HCT116 (cell line): ENCODE results near the gene SEMA5A. TPM values are rescaled to one million over a fixed set of nuclear protein-coding genes. Genes with fewer than 3 reads are reported as not detected.

ENCODE experiments used
- ATAC-seq: fragments of 200-7000 bp; cut with Tn5 transposase; 2 replicates; pipeline ENCODE4 v1.9.1; 2020; ENCODE audit warnings: mild to moderate bottlenecking, moderate library complexity
- BruUV-seq: library from RNA; stranded (reverse); fragments of 400-500 nt; replicated peaks from 2 replicates; lab custom pipeline; 2021; lab: Mats Ljungman, UMichigan
- CTCF ChIA-PET: fragments of 300-600 bp; sonication (Branson Sonifier 250); formaldehyde crosslinking; loops from one replicate; lab custom pipeline; 2021; ENCODE audit warnings: antibody characterized with exemption; lab: Charles Lee
- POLR2A ChIA-PET: fragments of 300-600, 350-600 bp; sonication (Branson Sonifier 250); formaldehyde crosslinking; loops from one replicate; lab custom pipeline; 2021; ENCODE audit warnings: antibody characterized with exemption; lab: Charles Lee
- RAD21 ChIA-PET, 2 experiments: fragments of 300-600 bp; sonication (Branson Sonifier 250); formaldehyde crosslinking; loops; one replicate each; lab custom pipeline; 2023; ENCODE audit warnings: low total read pairs in 2 of 2; ENCODE audit not compliant: uncharacterized antibody in 2 of 2, unreplicated experiment in 2 of 2, low non-redundant PET in 1 of 2; lab: Charles Lee
- DNase-seq: peaks from one replicate; pipeline ENCODE4 v3.0.0-alpha.2; 2010; ENCODE audit warnings: low read depth, low spot score
- H2AFZ ChIP-seq: fragments of 200-600 bp; shearing (Covaris generic), sonication (generic); 2 replicates; pipeline ENCODE4 v1.6.1; 2017; ENCODE audit warnings: low read depth, mixed run types, mixed read lengths, antibody characterized with exemption, low read length; ENCODE audit not compliant: poor library complexity, severe bottlenecking
- H3K27ac ChIP-seq: 2 replicates; pipeline ENCODE4 v1.5.1; 2012; ENCODE audit warnings: low read depth, low read length
- H3K27me3 ChIP-seq: fragments of 200-600 bp; sonication (generic); 2 replicates; pipeline ENCODE4 v1.6.1; 2016; ENCODE audit warnings: mixed run types, low read length, mixed read lengths; ENCODE audit not compliant: insufficient read depth
- H3K36me3 ChIP-seq, 2 experiments: fragments of 200-500 bp in 1 of 2; fragments of 200-600 bp in 1 of 2; sonication (Bioruptor generic) in 1 of 2; sonication (generic) in 1 of 2; 2 replicates each; pipeline versions ENCODE4 v1.5.1 to v1.6.1; 2014 to 2016; ENCODE audit warnings: low read length in 2 of 2, inconsistent platforms in 1 of 2, mixed read lengths in 1 of 2, mixed run types in 1 of 2; ENCODE audit not compliant: insufficient read depth in 2 of 2, control insufficient read depth in 1 of 2
- H3K4me1 ChIP-seq, 2 experiments: fragments of 200-600 bp in 1 of 2; sonication (generic) in 1 of 2; 2 replicates each; pipeline versions ENCODE4 v1.5.1 to v1.6.1; 2012 to 2017; ENCODE audit warnings: low read length in 2 of 2, inconsistent platforms in 1 of 2, mild to moderate bottlenecking in 1 of 2, mixed read lengths in 1 of 2, mixed run types in 1 of 2, moderate library complexity in 1 of 2; ENCODE audit not compliant: insufficient read depth in 2 of 2, control insufficient read depth in 1 of 2
- H3K4me2 ChIP-seq: fragments of 200-600 bp; sonication (generic); 2 replicates; pipeline ENCODE4 v1.6.1; 2017; ENCODE audit warnings: mixed run types, low read length, mixed read lengths
- H3K4me3 ChIP-seq, 2 experiments: fragments of 200-600 bp in 1 of 2; sonication (generic) in 1 of 2; replicated peaks in 1 of 2; 2 replicates each; pipeline ENCODE4 v1.5.1; 2011 to 2016; ENCODE audit warnings: low read length in 2 of 2, control low read depth in 1 of 2, low read depth in 1 of 2, mild to moderate bottlenecking in 1 of 2, mixed read lengths in 1 of 2, mixed run types in 1 of 2
- H3K79me2 ChIP-seq: fragments of 200-600 bp; sonication (generic); 2 replicates; pipeline ENCODE4 v1.6.1; 2017; ENCODE audit warnings: mild to moderate bottlenecking, mixed run types, low read length, moderate library complexity, mixed read lengths; ENCODE audit not compliant: insufficient read depth
- H3K9ac ChIP-seq: fragments of 200-600 bp; sonication (generic); 2 replicates; pipeline ENCODE4 v1.6.1; 2016; ENCODE audit warnings: low read length, mixed read lengths
- H3K9me2 ChIP-seq: fragments of 200-600 bp; sonication (generic), shearing (Covaris generic); 2 replicates; pipeline ENCODE4 v1.6.1; 2017; ENCODE audit warnings: mixed run types, mild to moderate bottlenecking, moderate library complexity; ENCODE audit not compliant: insufficient read depth
- H3K9me3 ChIP-seq, 2 experiments: fragments of 200-500 bp in 1 of 2; fragments of 200-600 bp in 1 of 2; sonication (Bioruptor generic) in 1 of 2; sonication (generic) in 1 of 2; 2 replicates each; pipeline ENCODE4 v1.6.1; 2014 to 2017; ENCODE audit warnings: low read length in 2 of 2, mixed read lengths in 2 of 2, inconsistent platforms in 1 of 2, low read depth in 1 of 2, mild to moderate bottlenecking in 1 of 2, mixed run types in 1 of 2, moderate library complexity in 1 of 2; ENCODE audit not compliant: control insufficient read depth in 1 of 2, insufficient read depth in 1 of 2
- H4K20me1 ChIP-seq: fragments of 200-600 bp; sonication (generic), shearing (Covaris generic); 2 replicates; pipeline ENCODE4 v1.6.1; 2017; ENCODE audit warnings: mixed run types, mild to moderate bottlenecking, moderate library complexity; ENCODE audit not compliant: insufficient read depth
- CTCF ChIP-seq, 3 experiments: fragments of 200-600 bp in 1 of 3; sonication (generic) in 1 of 3; IDR thresholded peaks in 2 of 3; conservative IDR thresholded peaks in 1 of 3; 2 replicates each; pipeline ENCODE4 v1.5.1; 2012 to 2017; ENCODE audit warnings: low read depth in 2 of 3, low read length in 2 of 3, antibody characterized with exemption in 1 of 3, borderline replicate concordance in 1 of 3, control low read depth in 1 of 3, mild to moderate bottlenecking in 1 of 3, mixed read lengths in 1 of 3, mixed run types in 1 of 3, moderate library complexity in 1 of 3; ENCODE audit not compliant: insufficient read depth in 1 of 3
- RAD21 ChIP-seq: IDR thresholded peaks from 2 replicates; pipeline ENCODE4 v1.6.1; 2012; ENCODE audit warnings: low read depth, mild to moderate bottlenecking
- REST ChIP-seq: IDR thresholded peaks from 2 replicates; pipeline ENCODE4 v1.6.1; 2012; ENCODE audit warnings: low read depth
- YY1 ChIP-seq: IDR thresholded peaks from 2 replicates; pipeline ENCODE4 v1.6.1; 2011; ENCODE audit warnings: low read length, low read depth, moderate library complexity, mild to moderate bottlenecking; ENCODE audit not compliant: insufficient replicate concordance; ENCODE audit errors: extremely low read depth
- ZFX ChIP-seq: fragments of 450-650 bp; IDR thresholded peaks from 2 replicates; pipeline ENCODE4 v1.6.1; 2017
- intact Hi-C: fragments of 100-400 bp; cut with micrococcal nuclease; formaldehyde crosslinking; loops from 2 replicates; pipeline ENCODE4 v1.10.0; 2022
- total RNA-seq: library from RNA; stranded (reverse); gene quantifications from one replicate; pipeline ENCODE4 v1.2.1, GENCODE V29; 2021; ENCODE audit not compliant: unreplicated experiment

The SEMA5A gene
- total RNA-seq, 1 experiment from 2014 or later: 0.02 TPM

GRCh38 chr5:9105851-9106250, 440.0 kb downstream of the SEMA5A start:
- H3K27ac ChIP-seq: no peak overlapping the region
- no peaks in the 10 kb centered on the region for H3K9me2 ChIP-seq
- no peak for ATAC-seq
- H2AFZ ChIP-seq: no peak overlapping the region
- ChIA-PET POLR2A (no interaction called here), CTCF (no interaction called here), RAD21 (no interaction called here)
- peaks cover 0 to 28% of the 10 kb centered on the region in 2 experiments; a peak in 2 of 4 replicates for H3K9me3 ChIP-seq
- no peak for DNase-seq
- intact Hi-C loops: no loop called here
- no peaks in the 10 kb centered on the region for H3K36me3 ChIP-seq
- H4K20me1 ChIP-seq: no peaks in the 10 kb centered on the region
- no peaks in the 10 kb centered on the region for H3K4me1 ChIP-seq
- H3K27me3 ChIP-seq: no peaks in the 10 kb centered on the region
- no peak overlapping the region for H3K4me2 ChIP-seq
- no peaks in the 10 kb centered on the region for H3K79me2 ChIP-seq
- BruUV-seq: no TSS peak
- no peak for TF ChIP-seq RAD21
- no peak for TF ChIP-seq REST
- TF ChIP-seq ZFX: no peak
- TF ChIP-seq CTCF (IDR thresholded peaks at IDR 0.05 in 2 of 3, conservative IDR thresholded peaks at IDR 0.05 in 1 of 3; ENCODE audit: borderline replicate concordance in 1 of 3, insufficient read depth in 1 of 3, low read depth in 2 of 3, low read length in 2 of 3): no peak
- TF ChIP-seq YY1: no peak
- H3K4me3 ChIP-seq: no peak overlapping the region
- no peak overlapping the region for H3K9ac ChIP-seq
